OCI-LY1 (cell line): ENCODE measurements around the gene EVL.

Experiments
- H2AFZ ChIP-seq: fragments of 200-600 bp; sonication (generic), shearing (Covaris generic); 2 replicates; pipeline ENCODE4 v1.6.0; 2014; ENCODE audit warnings: antibody characterized with exemption, mild to moderate bottlenecking, low read length
- H3F3A ChIP-seq: fragments of 200-600 bp; sonication (generic), shearing (Covaris generic); 2 replicates; pipeline ENCODE4 v1.6.0; 2014; ENCODE audit warnings: mild to moderate bottlenecking, antibody characterized with exemption, low read length, moderate library complexity; ENCODE audit not compliant: insufficient read depth
- H3K27ac ChIP-seq: fragments of 200-600 bp; sonication (generic); 2 replicates; pipeline ENCODE4 v1.5.1; 2014; ENCODE audit warnings: low read length, mixed run types, mild to moderate bottlenecking, low read depth; ENCODE audit not compliant: poor library complexity, severe bottlenecking
- H3K27me3 ChIP-seq: fragments of 200-600 bp; sonication (generic); 2 replicates; pipeline ENCODE4 v1.6.0; 2014; ENCODE audit warnings: antibody characterized with exemption, mild to moderate bottlenecking, low read length, moderate library complexity; ENCODE audit not compliant: insufficient read depth
- H3K36me3 ChIP-seq: fragments of 200-600 bp; sonication (generic); 2 replicates; pipeline ENCODE4 v1.6.1; 2014; ENCODE audit warnings: mild to moderate bottlenecking, antibody characterized with exemption, low read length, moderate library complexity, mixed read lengths; ENCODE audit not compliant: insufficient read depth
- H3K4me1 ChIP-seq: fragments of 200-600 bp; sonication (generic); 2 replicates; pipeline ENCODE4 v1.5.1; 2014; ENCODE audit warnings: mild to moderate bottlenecking, low read length, moderate library complexity; ENCODE audit not compliant: insufficient read depth, severe bottlenecking
- H3K4me2 ChIP-seq: fragments of 200-600 bp; sonication (generic), shearing (Covaris generic); 2 replicates; pipeline ENCODE4 v1.6.1; 2014; ENCODE audit warnings: low read length
- H3K4me3 ChIP-seq: fragments of 200-600 bp; sonication (generic); 2 replicates; pipeline ENCODE4 v1.5.1; 2014; ENCODE audit warnings: low read length, low read depth, mild to moderate bottlenecking, mixed read lengths; ENCODE audit not compliant: poor library complexity, severe bottlenecking
- H3K79me2 ChIP-seq: fragments of 200-600 bp; shearing (Covaris generic); 2 replicates; pipeline ENCODE4 v1.6.1; 2016; ENCODE audit warnings: mixed run types, low read length, mixed read lengths; ENCODE audit not compliant: insufficient read depth
- H3K9ac ChIP-seq: fragments of 200-600 bp; sonication (generic), shearing (Covaris generic); 2 replicates; pipeline ENCODE4 v1.6.1; 2014; ENCODE audit warnings: mild to moderate bottlenecking, low read length, mixed read lengths
- H3K9me2 ChIP-seq: fragments of 200-600 bp; sonication (generic), shearing (Covaris generic); 2 replicates; pipeline ENCODE4 v1.6.1; 2014; ENCODE audit warnings: low read depth, mild to moderate bottlenecking, low read length, mixed read lengths
- H3K9me3 ChIP-seq: fragments of 200-600 bp; shearing (Covaris generic); 2 replicates; pipeline ENCODE4 v1.6.1; 2014; ENCODE audit warnings: low read length, mixed read lengths
- H4K20me1 ChIP-seq: fragments of 200-600 bp; sonication (generic), shearing (Covaris generic); 2 replicates; pipeline ENCODE4 v1.6.0; 2016; ENCODE audit warnings: mild to moderate bottlenecking, low read length; ENCODE audit not compliant: insufficient read depth
- EZH2 ChIP-seq: fragments of 200-600 bp; sonication (generic), shearing (Covaris generic); IDR thresholded peaks from 2 replicates; pipeline ENCODE4 v1.8.0; 2017; ENCODE audit warnings: borderline replicate concordance, mixed run types, mild to moderate bottlenecking, antibody characterized with exemption, low read length, moderate library complexity, mixed read lengths
- TF ChIP-seq, protein P1 (sequence below): fragments of 200-600 bp; sonication (generic), shearing (Covaris generic); IDR thresholded peaks from 2 replicates; pipeline ENCODE4 v1.5.1; 2017; ENCODE audit warnings: mild to moderate bottlenecking, antibody characterized with exemption, low read length, moderate library complexity, mixed read lengths

The EVL gene

GRCh38 chr14:100124551-100125088 is 59.4 kb downstream of the EVL start:
- Histone ChIP-seq H3K27me3 (no peaks in the 10 kb centered on the region), H3K4me1 (no peaks in the 10 kb centered on the region), H3F3A (no peaks in the 10 kb centered on the region), H3K36me3 (peaks cover 8% of the 10 kb centered on the region; the same call in 1 of the 2 replicates), H3K9me2 (no peaks in the 10 kb centered on the region), H4K20me1 (no peaks in the 10 kb centered on the region), H3K9me3 (no peaks in the 10 kb centered on the region), H3K79me2 (no peaks in the 10 kb centered on the region), H3K27ac (no peak overlapping the region), H3K4me3 (no peak overlapping the region), H2AFZ (no peak overlapping the region), H3K9ac (no peak overlapping the region), H3K4me2 (no peak overlapping the region)
- TF ChIP-seq, protein P1, sequence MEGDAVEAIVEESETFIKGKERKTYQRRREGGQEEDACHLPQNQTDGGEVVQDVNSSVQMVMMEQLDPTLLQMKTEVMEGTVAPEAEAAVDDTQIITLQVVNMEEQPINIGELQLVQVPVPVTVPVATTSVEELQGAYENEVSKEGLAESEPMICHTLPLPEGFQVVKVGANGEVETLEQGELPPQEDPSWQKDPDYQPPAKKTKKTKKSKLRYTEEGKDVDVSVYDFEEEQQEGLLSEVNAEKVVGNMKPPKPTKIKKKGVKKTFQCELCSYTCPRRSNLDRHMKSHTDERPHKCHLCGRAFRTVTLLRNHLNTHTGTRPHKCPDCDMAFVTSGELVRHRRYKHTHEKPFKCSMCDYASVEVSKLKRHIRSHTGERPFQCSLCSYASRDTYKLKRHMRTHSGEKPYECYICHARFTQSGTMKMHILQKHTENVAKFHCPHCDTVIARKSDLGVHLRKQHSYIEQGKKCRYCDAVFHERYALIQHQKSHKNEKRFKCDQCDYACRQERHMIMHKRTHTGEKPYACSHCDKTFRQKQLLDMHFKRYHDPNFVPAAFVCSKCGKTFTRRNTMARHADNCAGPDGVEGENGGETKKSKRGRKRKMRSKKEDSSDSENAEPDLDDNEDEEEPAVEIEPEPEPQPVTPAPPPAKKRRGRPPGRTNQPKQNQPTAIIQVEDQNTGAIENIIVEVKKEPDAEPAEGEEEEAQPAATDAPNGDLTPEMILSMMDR = no peak
- no peak for TF ChIP-seq EZH2

DNA sequence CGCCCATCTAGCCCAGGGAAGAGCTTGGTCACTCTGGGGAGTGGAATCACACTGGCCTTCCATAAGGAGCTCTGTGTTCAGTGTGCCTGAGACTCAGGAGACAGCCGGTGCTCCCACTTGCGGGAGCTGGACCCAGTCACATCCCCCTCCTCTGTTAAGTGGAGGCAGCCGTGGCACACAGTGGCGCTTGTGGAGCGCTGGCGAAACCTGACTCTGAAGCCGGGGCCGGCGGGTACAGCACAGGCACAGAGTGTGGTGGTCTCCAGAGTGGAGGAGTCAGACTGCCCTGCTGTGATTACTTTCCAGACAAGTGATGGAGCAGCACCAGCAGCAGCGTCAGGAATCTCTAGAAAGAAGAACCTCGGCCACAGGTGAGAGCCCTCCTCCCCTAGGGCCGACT is 61.2 kb downstream of the EVL start:
- no peaks in the 10 kb centered on the region for H3K79me2 ChIP-seq
- no peaks in the 10 kb centered on the region for H3F3A ChIP-seq
- no peak overlapping the region for H3K27ac ChIP-seq
- no peak overlapping the region for H3K4me2 ChIP-seq
- H3K27me3 ChIP-seq = no peaks in the 10 kb centered on the region
- no peak overlapping the region for H3K9ac ChIP-seq
- no peak overlapping the region for H2AFZ ChIP-seq
- H3K4me3 ChIP-seq = no peak overlapping the region
- no peaks in the 10 kb centered on the region for H3K4me1 ChIP-seq
- no peaks in the 10 kb centered on the region for H3K9me2 ChIP-seq
- H3K9me3 ChIP-seq = no peaks in the 10 kb centered on the region
- H3K36me3 ChIP-seq = peaks cover 8% of the 10 kb centered on the region; the same call in 1 of the 2 replicates
- H4K20me1 ChIP-seq = no peaks in the 10 kb centered on the region
- TF ChIP-seq, protein P1 = no peak
- TF ChIP-seq EZH2 = no peak

DNA sequence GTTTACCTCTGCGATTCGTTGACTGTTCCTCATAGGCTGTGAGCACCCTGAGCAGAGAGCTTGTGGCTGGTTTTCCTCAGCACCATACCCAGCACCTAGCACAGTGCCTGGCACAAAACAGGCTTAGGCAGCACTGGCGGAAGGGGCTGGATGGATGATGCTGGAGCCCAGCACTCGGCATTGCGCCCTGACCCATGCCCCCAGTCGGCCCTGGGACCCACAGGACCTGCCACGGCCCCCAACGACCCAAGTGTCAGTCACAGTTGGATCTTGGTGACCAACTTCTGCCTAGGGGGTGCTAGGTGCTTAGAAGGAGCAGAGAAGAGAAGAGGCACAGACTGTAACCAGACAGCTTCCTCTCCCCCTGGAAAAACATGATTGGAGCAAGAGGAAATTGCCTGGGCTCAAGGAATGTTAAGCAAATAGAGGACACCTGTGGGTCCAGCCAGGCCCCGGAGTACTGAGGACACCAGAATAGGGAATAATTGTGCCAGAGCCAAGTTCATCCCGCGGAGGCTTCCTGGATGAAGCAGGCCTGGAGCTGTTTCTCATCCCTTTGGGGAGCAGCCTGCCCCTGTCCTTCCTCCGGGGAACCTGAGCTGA is 62.7 kb downstream of the EVL start:
- Histone ChIP-seq H3K27me3 (no peaks in the 10 kb centered on the region), H3K4me2 (no peak overlapping the region), H3K9me2 (no peaks in the 10 kb centered on the region), H3K36me3 (peaks cover 8% of the 10 kb centered on the region; the same call in 1 of the 2 replicates), H3K27ac (no peak overlapping the region), H2AFZ (no peak overlapping the region), H3K9me3 (no peaks in the 10 kb centered on the region), H3K4me3 (no peak overlapping the region), H4K20me1 (no peaks in the 10 kb centered on the region), H3F3A (no peaks in the 10 kb centered on the region), H3K79me2 (no peaks in the 10 kb centered on the region), H3K4me1 (no peaks in the 10 kb centered on the region), H3K9ac (no peak overlapping the region)
- TF ChIP-seq, protein P1 = no peak
- TF ChIP-seq EZH2 = no peak
